GM12878 (cell line): Measurements from ENCODE around the gene MRPL27. TPM values are rescaled to one million over a fixed set of nuclear protein-coding genes. Genes with fewer than 3 reads are reported as not detected.

Experiments used
- ATF2 ChIP-seq: IDR thresholded peaks from 2 replicates; pipeline ENCODE4 v1.6.1; 2012; ENCODE audit warnings: low read length, inconsistent platforms
- ATF7 ChIP-seq: fragments of 450-650 bp; IDR thresholded peaks from 2 replicates; pipeline ENCODE4 v1.6.1; 2016; ENCODE audit warnings: low read depth, mild to moderate bottlenecking
- BMI1 ChIP-seq: fragments of 450-650 bp; IDR thresholded peaks from 2 replicates; pipeline ENCODE4 v1.6.1; 2016; ENCODE audit warnings: mild to moderate bottlenecking, moderate library complexity, borderline replicate concordance
- CEBPB ChIP-seq, 2 experiments: fragments of 150-350 bp in 1 of 2; IDR thresholded peaks; 2 replicates each; pipeline ENCODE4 v1.6.1; 2012 to 2014; ENCODE audit warnings: low read depth in 2 of 2, low read length in 2 of 2, borderline replicate concordance in 1 of 2, inconsistent platforms in 1 of 2
- CREM ChIP-seq: IDR thresholded peaks from 2 replicates; pipeline ENCODE4 v1.6.1; 2014; ENCODE audit warnings: antibody characterized with exemption, low read depth
- E2F8 ChIP-seq: fragments of 450-650 bp; IDR thresholded peaks from 2 replicates; pipeline ENCODE4 v1.6.1; 2018; ENCODE audit warnings: mild to moderate bottlenecking, low read depth, moderate library complexity; ENCODE audit not compliant: partially characterized antibody
- ESRRA ChIP-seq: IDR thresholded peaks from 2 replicates; pipeline ENCODE4 v1.6.1; 2012; ENCODE audit warnings: mild to moderate bottlenecking, low read length, improper control_type of control experiment
- FOS ChIP-seq: IDR thresholded peaks from 3 replicates; pipeline ENCODE4 v1.6.1; 2011; ENCODE audit warnings: borderline replicate concordance; ENCODE audit not compliant: insufficient read length; ENCODE audit errors: extremely low read depth
- GABPA ChIP-seq: IDR thresholded peaks from 2 replicates; pipeline ENCODE4 v1.6.1; 2014; ENCODE audit warnings: antibody characterized with exemption, low read depth, mild to moderate bottlenecking, inconsistent platforms
- JUND ChIP-seq: IDR thresholded peaks from 2 replicates; pipeline ENCODE4 v1.6.1; 2012; ENCODE audit warnings: low read depth, mild to moderate bottlenecking, low read length, improper control_type of control experiment, moderate library complexity
- MEF2A ChIP-seq: IDR thresholded peaks from 2 replicates; pipeline ENCODE4 v1.6.1; 2011; ENCODE audit warnings: low read depth, mild to moderate bottlenecking, low read length, moderate library complexity; ENCODE audit not compliant: insufficient read depth
- MLLT1 ChIP-seq: fragments of 450-650 bp; IDR thresholded peaks from 2 replicates; pipeline ENCODE4 v1.6.1; 2016; ENCODE audit warnings: mild to moderate bottlenecking
- NFIC ChIP-seq: IDR thresholded peaks from 2 replicates; pipeline ENCODE4 v1.6.1; 2012; ENCODE audit warnings: low read depth, mild to moderate bottlenecking, inconsistent platforms, low read length, moderate library complexity
- PBX3 ChIP-seq: IDR thresholded peaks from 2 replicates; pipeline ENCODE4 v1.6.1; 2011; ENCODE audit warnings: mild to moderate bottlenecking, low read depth, low read length, moderate library complexity; ENCODE audit not compliant: insufficient replicate concordance
- POLR2AphosphoS5 ChIP-seq: IDR thresholded peaks from 2 replicates; pipeline ENCODE4 v1.6.1; 2011; ENCODE audit warnings: mild to moderate bottlenecking, low read length, inconsistent platforms
- POU2F2 ChIP-seq: IDR thresholded peaks from 3 replicates; pipeline ENCODE4 v1.6.1; 2011; ENCODE audit warnings: low read depth, mild to moderate bottlenecking, low read length, borderline replicate concordance
- RUNX3 ChIP-seq: IDR thresholded peaks from 2 replicates; pipeline ENCODE4 v1.6.1; 2012; ENCODE audit warnings: low read length, inconsistent platforms
- SIN3A ChIP-seq: IDR thresholded peaks from 2 replicates; pipeline ENCODE4 v1.6.1; 2012; ENCODE audit warnings: low read depth, low read length, improper control_type of control experiment
- STAT1 ChIP-seq: fragments of 450-650 bp; conservative IDR thresholded peaks from 2 replicates; pipeline ENCODE4 v1.6.1; 2014; ENCODE audit warnings: antibody characterized with exemption, mild to moderate bottlenecking
- polyA plus RNA-seq, 11 experiments: library from polyadenylated mRNA; depleted of rRNA in 4 of 11; unstranded in 6 of 11; stranded (reverse) in 5 of 11; fragments of >200 nt; fragmentation: Nextera tagmentation in 4 of 11; fragmentation: Illumina TruSeq in 1 of 11; extraction: Ambion mirVana in 4 of 11; extraction: Trizol in 1 of 11; gene quantifications; 1 replicate in 1 of 11; 2 replicates in 10 of 11; pipeline versions ENCODE4 v1.2.1 to v1.2.3, GENCODE V29; 2011 to 2016; ENCODE audit warnings: inconsistent platforms in 2 of 11, missing spikeins in 2 of 11, low read depth in 1 of 11
- total RNA-seq, 4 experiments: library from RNA; depleted of rRNA in 3 of 4; stranded (reverse); fragments of >200 nt in 3 of 4; fragmentation: Illumina TruSeq in 1 of 4; extraction: Trizol in 1 of 4; gene quantifications; 2 replicates each; pipeline versions ENCODE4 v1.2.1 to v1.2.3, GENCODE V29; 2013 to 2021
- TF ChIP-seq, protein P1 (sequence below): fragments of 450-650 bp; IDR thresholded peaks from 2 replicates; pipeline ENCODE4 v1.6.1; 2017; ENCODE audit warnings: antibody characterized with exemption, mild to moderate bottlenecking, moderate library complexity

The MRPL27 gene
- total and polyA plus RNA-seq, 10 of the 15 experiments (the other 5 are each of a cell fraction or from before 2014, with no cell fraction given): 83.0 to 390 (median 131) TPM

DNA sequence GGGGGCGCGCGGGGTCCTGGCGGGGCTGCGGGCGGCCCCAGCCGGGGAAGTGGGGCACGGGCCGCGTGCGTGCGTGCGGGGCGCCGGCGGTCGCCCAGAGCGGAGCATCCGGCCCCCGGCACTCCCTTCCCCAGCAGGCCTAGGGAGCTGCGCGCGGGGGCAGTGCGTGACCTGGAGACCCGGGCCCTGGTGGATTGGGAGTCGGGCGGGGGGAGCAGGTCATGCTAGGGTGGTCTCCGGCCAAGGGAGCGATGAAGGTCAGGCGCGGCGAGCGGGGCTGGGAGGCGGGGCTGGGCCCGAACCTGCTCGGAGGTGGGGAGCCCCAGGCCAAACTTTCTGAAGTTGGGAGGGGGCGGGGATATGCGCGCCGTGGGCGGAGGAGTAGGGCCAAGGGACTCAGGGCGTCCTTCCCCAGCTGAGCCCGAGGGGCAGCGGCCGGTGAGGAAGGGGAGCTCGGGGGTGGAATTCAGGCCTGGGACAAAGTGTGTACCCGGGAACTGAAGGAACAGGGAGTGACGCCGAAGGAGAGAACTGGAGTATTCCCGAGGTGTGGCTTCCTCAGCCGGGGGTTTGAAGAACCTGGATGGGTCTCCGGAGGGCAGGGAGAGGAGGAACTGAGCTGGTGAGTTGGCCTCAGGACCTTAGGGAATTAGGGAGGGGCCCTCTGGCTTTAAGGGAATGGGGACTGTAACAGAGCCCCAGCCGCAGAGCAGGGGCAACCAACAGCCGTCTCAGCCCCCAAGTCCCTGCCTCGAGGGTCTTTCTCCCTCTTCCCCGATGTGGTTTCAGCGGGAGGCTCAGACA lies 26.5 kb downstream of the MRPL27 start (continued):
- TF ChIP-seq POLR2AphosphoS5 (no peak), FOS (no peak), CREM (no peak), ATF7 (no peak), GABPA (no peak), JUND (no peak), MEF2A (no peak), SIN3A (0 out of 2 replicates have a peak, but pooled peaks have one; percentile 21), MLLT1 (no peak), STAT1 (no peak), ESRRA (no peak), RUNX3 (no peak), NFIC (no peak), BMI1 (no peak), POU2F2 (no peak), CEBPB (IDR thresholded peaks at IDR 0.05; ENCODE audit: borderline replicate concordance in 1 of 2, low read depth in 2 of 2, low read length in 2 of 2) (no peak), PBX3 (no peak), ATF2 (no peak), E2F8 (no peak)
- TF ChIP-seq, protein P1, sequence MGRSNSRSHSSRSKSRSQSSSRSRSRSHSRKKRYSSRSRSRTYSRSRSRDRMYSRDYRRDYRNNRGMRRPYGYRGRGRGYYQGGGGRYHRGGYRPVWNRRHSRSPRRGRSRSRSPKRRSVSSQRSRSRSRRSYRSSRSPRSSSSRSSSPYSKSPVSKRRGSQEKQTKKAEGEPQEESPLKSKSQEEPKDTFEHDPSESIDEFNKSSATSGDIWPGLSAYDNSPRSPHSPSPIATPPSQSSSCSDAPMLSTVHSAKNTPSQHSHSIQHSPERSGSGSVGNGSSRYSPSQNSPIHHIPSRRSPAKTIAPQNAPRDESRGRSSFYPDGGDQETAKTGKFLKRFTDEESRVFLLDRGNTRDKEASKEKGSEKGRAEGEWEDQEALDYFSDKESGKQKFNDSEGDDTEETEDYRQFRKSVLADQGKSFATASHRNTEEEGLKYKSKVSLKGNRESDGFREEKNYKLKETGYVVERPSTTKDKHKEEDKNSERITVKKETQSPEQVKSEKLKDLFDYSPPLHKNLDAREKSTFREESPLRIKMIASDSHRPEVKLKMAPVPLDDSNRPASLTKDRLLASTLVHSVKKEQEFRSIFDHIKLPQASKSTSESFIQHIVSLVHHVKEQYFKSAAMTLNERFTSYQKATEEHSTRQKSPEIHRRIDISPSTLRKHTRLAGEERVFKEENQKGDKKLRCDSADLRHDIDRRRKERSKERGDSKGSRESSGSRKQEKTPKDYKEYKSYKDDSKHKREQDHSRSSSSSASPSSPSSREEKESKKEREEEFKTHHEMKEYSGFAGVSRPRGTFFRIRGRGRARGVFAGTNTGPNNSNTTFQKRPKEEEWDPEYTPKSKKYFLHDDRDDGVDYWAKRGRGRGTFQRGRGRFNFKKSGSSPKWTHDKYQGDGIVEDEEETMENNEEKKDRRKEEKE: no peak
